DOHH2 (cell line): ENCODE data around the gene DCLK3.

Experiments
- EZH2phosphoT487 ChIP-seq: fragments of 200-600 bp; sonication (generic); IDR thresholded peaks from 2 replicates; pipeline ENCODE4 v1.6.1; 2017; ENCODE audit warnings: borderline replicate concordance, mild to moderate bottlenecking, antibody characterized with exemption, low read length, moderate library complexity, mixed read lengths
- TF ChIP-seq, protein P1 (sequence below): fragments of 200-600 bp; sonication (generic); IDR thresholded peaks from one replicate; pipeline ENCODE4 v1.5.1; 2014; ENCODE audit warnings: antibody characterized with exemption, mild to moderate bottlenecking, low read depth, low read length; ENCODE audit not compliant: poor library complexity, severe bottlenecking

DNA sequence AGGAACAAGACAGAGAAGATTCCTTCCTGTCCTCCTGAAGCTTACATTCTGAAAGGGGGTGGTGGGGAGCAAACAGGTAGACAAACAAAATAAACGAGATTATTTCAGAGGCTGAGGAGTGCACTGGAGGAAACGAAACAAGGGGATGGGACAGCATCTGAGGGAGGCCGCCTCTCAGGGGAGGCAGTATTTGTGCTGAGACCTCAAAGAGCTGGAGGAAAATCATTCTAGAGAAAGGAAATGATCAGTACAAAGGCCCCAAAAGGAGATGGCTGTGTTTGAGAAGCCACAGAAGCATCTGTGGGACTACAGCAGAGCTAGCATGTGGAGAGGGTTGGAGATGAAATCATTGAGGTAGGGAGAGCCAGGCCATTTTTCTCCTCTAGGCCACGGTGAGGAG, 55.1 kb downstream of the DCLK3 start:
- TF ChIP-seq EZH2phosphoT487, result no peak
- TF ChIP-seq, protein P1, sequence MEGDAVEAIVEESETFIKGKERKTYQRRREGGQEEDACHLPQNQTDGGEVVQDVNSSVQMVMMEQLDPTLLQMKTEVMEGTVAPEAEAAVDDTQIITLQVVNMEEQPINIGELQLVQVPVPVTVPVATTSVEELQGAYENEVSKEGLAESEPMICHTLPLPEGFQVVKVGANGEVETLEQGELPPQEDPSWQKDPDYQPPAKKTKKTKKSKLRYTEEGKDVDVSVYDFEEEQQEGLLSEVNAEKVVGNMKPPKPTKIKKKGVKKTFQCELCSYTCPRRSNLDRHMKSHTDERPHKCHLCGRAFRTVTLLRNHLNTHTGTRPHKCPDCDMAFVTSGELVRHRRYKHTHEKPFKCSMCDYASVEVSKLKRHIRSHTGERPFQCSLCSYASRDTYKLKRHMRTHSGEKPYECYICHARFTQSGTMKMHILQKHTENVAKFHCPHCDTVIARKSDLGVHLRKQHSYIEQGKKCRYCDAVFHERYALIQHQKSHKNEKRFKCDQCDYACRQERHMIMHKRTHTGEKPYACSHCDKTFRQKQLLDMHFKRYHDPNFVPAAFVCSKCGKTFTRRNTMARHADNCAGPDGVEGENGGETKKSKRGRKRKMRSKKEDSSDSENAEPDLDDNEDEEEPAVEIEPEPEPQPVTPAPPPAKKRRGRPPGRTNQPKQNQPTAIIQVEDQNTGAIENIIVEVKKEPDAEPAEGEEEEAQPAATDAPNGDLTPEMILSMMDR, result no peak
